T-helper 2 cell treated with Interferon-gamma antibody and Interleukin-4, amounts not matched to agents 5 μg/mL and 100 μg/mL, for 36 hours (primary cell): ENCODE results near the gene MARCHF4.
"Not testable (repeated sequence)": the region's sequence is repeated elsewhere in the genome, so short reads cannot be mapped to it uniquely, and the experiment has no call there.

Source experiments
- DNase-seq: peaks from one replicate; pipeline ENCODE4 v3.0.0; 2021; ENCODE audit warnings: low spot score
- H3K27ac Mint-ChIP-seq: one replicate; pipeline ENCODE4 v1.8.0; 2021; ENCODE audit warnings: mild to moderate bottlenecking, mixed read lengths
- H3K27me3 Mint-ChIP-seq: one replicate; pipeline ENCODE4 v1.8.0; 2021; ENCODE audit warnings: low read depth, mixed read lengths
- H3K36me3 Mint-ChIP-seq: one replicate; pipeline ENCODE4 v1.8.0; 2021; ENCODE audit warnings: low read depth, mixed read lengths
- H3K4me1 Mint-ChIP-seq: one replicate; pipeline ENCODE4 v1.8.0; 2021; ENCODE audit warnings: low read depth, mixed read lengths
- H3K4me3 Mint-ChIP-seq: one replicate; pipeline ENCODE4 v1.8.0; 2022; ENCODE audit warnings: mild to moderate bottlenecking, moderate library complexity, mixed read lengths
- H3K9me3 Mint-ChIP-seq: one replicate; pipeline ENCODE4 v1.8.0; 2021; ENCODE audit warnings: mixed read lengths

The MARCHF4 gene

DNA sequence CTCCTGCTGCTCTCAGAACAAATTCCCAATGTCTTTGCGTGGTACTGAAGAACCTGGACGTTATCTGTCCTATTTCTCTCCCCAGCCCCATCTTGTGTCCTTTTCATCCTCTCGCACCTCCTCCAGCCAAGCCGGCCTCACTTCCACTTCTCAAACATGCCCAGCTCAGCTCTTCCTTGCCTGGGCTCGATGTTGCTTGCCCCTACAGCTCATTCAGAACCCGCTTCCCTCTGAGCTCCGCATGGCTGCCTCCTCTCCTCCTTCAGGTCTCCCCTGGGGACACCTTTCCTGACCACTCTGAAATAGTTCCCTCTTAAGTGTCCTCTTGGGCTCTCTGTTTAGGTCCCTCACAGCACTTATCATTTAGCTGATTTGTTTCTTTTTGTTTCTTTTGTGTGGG lies 33.3 kb upstream of the MARCHF4 start:
- H3K9me3 Mint-ChIP-seq: no peaks in the 10 kb centered on the region
- no peaks in the 10 kb centered on the region for H3K36me3 Mint-ChIP-seq
- H3K4me1 Mint-ChIP-seq: no peaks in the 10 kb centered on the region
- no peak overlapping the region for H3K4me3 Mint-ChIP-seq
- H3K27me3 Mint-ChIP-seq: peaks cover 32% of the 10 kb centered on the region
- no peak overlapping the region for H3K27ac Mint-ChIP-seq
- no peak for DNase-seq

GRCh38 chr2:216404010-216404618 lies 31.8 kb upstream of the MARCHF4 start:
- no peaks in the 10 kb centered on the region for H3K4me1 Mint-ChIP-seq
- no peaks in the 10 kb centered on the region for H3K9me3 Mint-ChIP-seq
- no peak for DNase-seq
- H3K27me3 Mint-ChIP-seq: peaks cover 31% of the 10 kb centered on the region
- no peak overlapping the region for H3K27ac Mint-ChIP-seq
- H3K36me3 Mint-ChIP-seq: no peaks in the 10 kb centered on the region
- H3K4me3 Mint-ChIP-seq: no peak overlapping the region

DNA sequence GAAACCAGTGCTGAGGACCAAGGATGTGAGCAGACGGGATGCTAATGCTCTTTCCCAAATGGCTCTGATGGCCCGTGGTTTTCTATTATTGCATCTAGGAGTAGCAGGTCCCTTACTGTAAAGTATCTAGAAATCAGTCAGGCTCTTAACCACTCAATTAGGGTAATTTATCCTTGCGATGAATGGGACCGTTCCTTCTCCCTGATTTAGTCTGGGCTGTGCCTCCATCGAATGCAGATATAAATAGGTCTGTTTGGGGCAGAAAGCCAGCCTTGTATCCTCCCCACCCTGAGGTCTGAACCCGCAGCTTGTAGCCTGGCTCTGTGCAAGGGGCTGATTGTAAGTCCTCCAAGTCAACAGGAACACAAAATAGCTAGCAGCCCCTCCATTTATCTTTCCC lies 30.5 kb upstream of the MARCHF4 start:
- no peaks in the 10 kb centered on the region for H3K36me3 Mint-ChIP-seq
- DNase-seq: no peak
- no peaks in the 10 kb centered on the region for H3K9me3 Mint-ChIP-seq
- peaks cover 25% of the 10 kb centered on the region for H3K27me3 Mint-ChIP-seq
- H3K4me3 Mint-ChIP-seq: no peak overlapping the region
- no peak overlapping the region for H3K27ac Mint-ChIP-seq
- no peaks in the 10 kb centered on the region for H3K4me1 Mint-ChIP-seq

GRCh38 chr2:216399621-216400020 lies 27.3 kb upstream of the MARCHF4 start:
- Mint-ChIP-seq H3K27me3 (peaks cover 15% of the 10 kb centered on the region), H3K9me3 (no peaks in the 10 kb centered on the region), H3K4me1 (peaks cover 3% of the 10 kb centered on the region), H3K36me3 (no peaks in the 10 kb centered on the region), H3K27ac (no peak overlapping the region), H3K4me3 (no peak overlapping the region)
- no peak for DNase-seq

GRCh38 chr2:216394881-216395280 lies 22.6 kb upstream of the MARCHF4 start:
- no peaks in the 10 kb centered on the region for H3K36me3 Mint-ChIP-seq
- no peak overlapping the region for H3K4me3 Mint-ChIP-seq
- no peaks in the 10 kb centered on the region for H3K9me3 Mint-ChIP-seq
- no peak overlapping the region for H3K27ac Mint-ChIP-seq
- H3K27me3 Mint-ChIP-seq: peaks cover 14% of the 10 kb centered on the region
- H3K4me1 Mint-ChIP-seq: peaks cover 3% of the 10 kb centered on the region
- no peak for DNase-seq

- Mint-ChIP-seq H3K4me1 (peaks cover 7% of the 10 kb centered on the region), H3K27me3 (peaks cover 12% of the 10 kb centered on the region), H3K27ac (no peak overlapping the region), H3K4me3 (no peak overlapping the region), H3K36me3 (no peaks in the 10 kb centered on the region), H3K9me3 (no peaks in the 10 kb centered on the region)
- no peak for DNase-seq
Measured at GRCh38 chr2:216392945-216393840, 20.9 kb upstream of the MARCHF4 start.

DNA sequence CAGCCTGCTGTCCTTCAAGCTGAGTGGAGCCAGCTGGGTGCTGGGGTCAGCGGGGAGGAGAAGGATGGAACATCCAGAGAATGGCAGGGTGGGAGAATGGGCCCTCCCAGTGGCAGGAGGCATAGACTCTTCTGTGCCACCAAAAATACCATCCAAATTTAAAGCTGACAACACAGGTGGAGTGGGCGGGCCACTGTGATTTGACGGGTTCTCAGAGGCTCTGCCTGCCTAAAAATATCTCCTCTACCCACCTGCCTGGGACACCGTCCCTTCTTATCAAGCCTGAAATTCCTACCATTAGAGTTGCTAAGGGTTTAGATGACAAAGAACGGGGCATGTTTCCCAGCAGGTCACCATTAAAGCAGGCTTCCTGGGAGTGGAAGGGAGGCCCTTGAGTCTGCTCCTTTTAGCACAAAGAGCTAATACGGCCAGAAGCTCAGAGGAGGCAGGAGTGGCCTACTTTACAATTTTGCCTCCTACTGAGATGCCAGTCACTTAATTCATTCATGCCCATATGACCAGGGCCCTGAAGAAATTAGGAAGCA lies 19.8 kb upstream of the MARCHF4 start:
- no peak overlapping the region for H3K27ac Mint-ChIP-seq
- H3K9me3 Mint-ChIP-seq: no peaks in the 10 kb centered on the region
- no peaks in the 10 kb centered on the region for H3K36me3 Mint-ChIP-seq
- H3K4me3 Mint-ChIP-seq: no peak overlapping the region
- DNase-seq: no peak
- peaks cover 8% of the 10 kb centered on the region for H3K4me1 Mint-ChIP-seq
- H3K27me3 Mint-ChIP-seq: peaks cover 10% of the 10 kb centered on the region

- DNase-seq: no peak
- Mint-ChIP-seq H3K27ac (no peak overlapping the region), H3K36me3 (no peaks in the 10 kb centered on the region)
Measured at GRCh38 chr2:216391401-216391800, 19.1 kb upstream of the MARCHF4 start.

GRCh38 chr2:216389570-216389969 lies 17.3 kb upstream of the MARCHF4 start:
- Mint-ChIP-seq H3K9me3 (no peaks in the 10 kb centered on the region), H3K27ac (no peak overlapping the region), H3K4me1 (peaks cover 5% of the 10 kb centered on the region), H3K27me3 (peaks cover 3% of the 10 kb centered on the region), H3K36me3 (no peaks in the 10 kb centered on the region), H3K4me3 (no peak overlapping the region)
- no peak for DNase-seq

More at GRCh38 chr2:216391401-216391800, 19.1 kb upstream of the MARCHF4 start:
- no peaks in the 10 kb centered on the region for H3K9me3 Mint-ChIP-seq
- peaks cover 12% of the 10 kb centered on the region for H3K27me3 Mint-ChIP-seq
- no peak overlapping the region for H3K4me3 Mint-ChIP-seq
- H3K4me1 Mint-ChIP-seq: peaks cover 8% of the 10 kb centered on the region

DNA sequence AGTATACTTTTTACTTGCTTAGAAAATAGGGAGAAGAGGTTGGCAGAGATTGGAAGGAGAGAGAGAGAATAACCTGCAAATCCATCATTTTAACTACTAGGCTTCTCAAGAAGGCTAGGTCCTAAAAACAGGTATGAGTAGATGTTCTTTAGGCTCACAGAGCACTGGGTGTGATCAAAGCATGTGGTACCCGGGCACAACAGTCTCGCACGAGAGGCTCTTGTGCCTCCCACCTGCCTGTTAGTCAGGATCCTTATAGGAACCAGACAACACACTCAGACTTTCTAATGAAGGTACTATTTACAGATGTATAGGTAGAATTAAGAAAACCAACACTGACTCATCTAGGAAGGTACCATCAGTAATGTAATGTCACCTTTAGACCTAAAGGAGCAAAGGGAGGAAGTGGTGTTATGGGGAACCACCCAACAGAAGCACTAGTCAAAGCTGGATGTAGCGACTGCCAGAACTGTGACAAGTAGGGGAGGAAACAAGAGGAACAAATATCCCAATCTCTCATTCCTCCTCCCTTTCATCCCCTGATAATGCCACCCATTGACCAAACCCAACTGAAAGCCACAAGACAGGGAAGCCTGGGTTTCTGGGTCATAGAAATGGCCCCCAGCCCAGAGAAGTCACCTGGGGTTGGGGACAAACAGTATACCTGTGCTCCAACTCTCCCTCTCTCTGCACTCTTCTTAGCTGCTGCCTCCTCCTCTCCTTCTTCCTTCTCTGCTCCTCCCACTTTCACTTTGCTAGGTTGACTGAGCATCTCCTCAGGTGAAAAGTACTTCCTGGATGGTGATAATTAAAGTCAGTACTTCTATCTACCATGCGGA lies 16.0 kb upstream of the MARCHF4 start:
- H3K9me3 Mint-ChIP-seq: no peaks in the 10 kb centered on the region
- H3K27me3 Mint-ChIP-seq: peaks cover 2% of the 10 kb centered on the region
- no peak overlapping the region for H3K4me3 Mint-ChIP-seq
- DNase-seq: no peak
- H3K36me3 Mint-ChIP-seq: no peaks in the 10 kb centered on the region
- peaks cover 5% of the 10 kb centered on the region for H3K4me1 Mint-ChIP-seq
- H3K27ac Mint-ChIP-seq: no peak overlapping the region

DNA sequence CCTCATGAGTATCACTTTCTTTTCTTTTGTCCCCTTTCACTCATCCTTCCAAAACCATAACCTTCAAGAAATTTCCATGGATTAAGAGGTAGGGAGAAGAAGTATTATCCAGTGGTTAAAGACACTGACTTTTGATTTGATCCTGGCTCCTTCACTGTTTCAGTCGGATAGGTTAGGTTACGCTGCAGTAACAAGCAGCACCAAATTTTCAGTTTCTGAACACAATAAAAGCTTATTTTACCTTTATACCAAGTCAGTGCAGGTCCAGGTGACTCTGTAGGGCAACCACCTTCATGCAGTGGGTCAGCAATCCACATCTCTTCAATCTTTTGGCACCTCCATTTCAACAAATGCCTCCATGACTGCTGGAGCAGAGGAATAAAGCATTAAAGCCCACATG lies 15.0 kb upstream of the MARCHF4 start:
- H3K4me3 Mint-ChIP-seq: no peak overlapping the region
- no peaks in the 10 kb centered on the region for H3K36me3 Mint-ChIP-seq
- H3K4me1 Mint-ChIP-seq: peaks cover 5% of the 10 kb centered on the region
- no peak for DNase-seq
- peaks cover 2% of the 10 kb centered on the region for H3K27me3 Mint-ChIP-seq
- H3K9me3 Mint-ChIP-seq: no peaks in the 10 kb centered on the region
- H3K27ac Mint-ChIP-seq: no peak overlapping the region

DNA sequence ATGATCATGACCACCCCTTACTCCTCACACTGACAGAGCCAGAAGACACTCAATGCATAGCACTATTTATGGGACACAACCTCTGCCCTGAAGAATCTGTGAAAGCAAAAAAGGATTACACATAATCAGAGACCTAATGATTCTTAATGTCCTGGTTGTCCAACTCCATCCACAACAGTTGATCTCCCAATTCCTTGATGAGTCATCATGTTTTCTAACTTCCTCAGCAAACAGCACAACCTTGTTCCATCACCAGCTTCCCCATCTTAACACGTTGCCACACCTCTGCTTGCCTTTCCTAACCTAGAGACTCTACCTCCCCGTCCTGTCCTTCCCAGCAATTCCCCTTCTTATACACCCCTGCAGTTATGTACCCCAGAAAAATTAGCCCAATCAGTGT lies 13.2 kb upstream of the MARCHF4 start:
- H3K4me3 Mint-ChIP-seq: no peak overlapping the region

GRCh38 chr2:216384409-216384808 lies 12.1 kb upstream of the MARCHF4 start:
- H3K27ac Mint-ChIP-seq, H3K27me3 Mint-ChIP-seq, DNase-seq, H3K36me3 Mint-ChIP-seq, H3K4me3 Mint-ChIP-seq, H3K4me1 Mint-ChIP-seq, H3K9me3 Mint-ChIP-seq: not testable (repeated sequence)

More for the DNA sequence above, 13.2 kb upstream of the MARCHF4 start:
- Mint-ChIP-seq H3K9me3 (no peaks in the 10 kb centered on the region), H3K27me3 (peaks cover 2% of the 10 kb centered on the region), H3K27ac (no peak overlapping the region), H3K4me1 (peaks cover 5% of the 10 kb centered on the region), H3K36me3 (no peaks in the 10 kb centered on the region)
- no peak for DNase-seq

- Mint-ChIP-seq H3K36me3 (no peaks in the 10 kb centered on the region), H3K9me3 (no peaks in the 10 kb centered on the region), H3K27me3 (peaks cover 9% of the 10 kb centered on the region), H3K27ac (no peak overlapping the region), H3K4me3 (no peak overlapping the region), H3K4me1 (no peaks in the 10 kb centered on the region)
- no peak for DNase-seq
Measured at GRCh38 chr2:216379977-216380376, 7.7 kb upstream of the MARCHF4 start.
